ENCODE measurements around the gene CTU1. TPM values are rescaled to one million over a fixed set of nuclear protein-coding genes. Genes with fewer than 3 reads are reported as not detected.

CTU1 gene
- total RNA-seq, 2 donors from 2014 or later: 6.0 to 32.3 TPM

- no peak for TF ChIP-seq POLR2A (IDR thresholded peaks at IDR 0.05)
- no peak for TF ChIP-seq CTCF (IDR thresholded peaks at IDR 0.05)
- H3K4me1 ChIP-seq: peaks cover 6% of the 10 kb centered on the region
- DNase-seq (no peak), ATAC-seq (no peak)
- H3K4me3 ChIP-seq: no peak overlapping the region
- no peaks in the 10 kb centered on the region for H3K27me3 ChIP-seq
- H3K9me3 ChIP-seq: no peaks in the 10 kb centered on the region
- H3K36me3 ChIP-seq (replicated peaks in 1 of 2; ENCODE audit: insufficient read depth in 1 of 2, low read depth in 2 of 2): no peaks in the 10 kb centered on the region
- WGBS, 2 donors: 92 to 93% methylated on average over 6 of the region's 6 CpGs
- no peak overlapping the region for H3K27ac ChIP-seq
- intact Hi-C loops (cut with DNase I): no loop called here
Observed at GRCh38 chr19:51078731-51079130, 29.5 kb downstream of the CTU1 start.

- ATAC-seq (no peak), DNase-seq (no peak)
- H3K9me3 ChIP-seq: no peaks in the 10 kb centered on the region
- TF ChIP-seq POLR2A (IDR thresholded peaks at IDR 0.05): no peak
- TF ChIP-seq CTCF (IDR thresholded peaks at IDR 0.05): no peak
- intact Hi-C loops (cut with DNase I): no loop called here
- WGBS, 2 donors: 76 to 91% methylated on average over 4 to 6 of the region's 6 CpGs
- no peak overlapping the region for H3K27ac ChIP-seq
- H3K4me1 ChIP-seq: peaks cover 6% of the 10 kb centered on the region
- H3K27me3 ChIP-seq: no peaks in the 10 kb centered on the region
- H3K4me3 ChIP-seq: no peak overlapping the region
- no peaks in the 10 kb centered on the region for H3K36me3 ChIP-seq (replicated peaks in 1 of 2; ENCODE audit: insufficient read depth in 1 of 2, low read depth in 2 of 2)
Observed at GRCh38 chr19:51078104-51078503, 30.1 kb downstream of the CTU1 start.

GRCh38 chr19:51076631-51077213 is 31.5 kb downstream of the CTU1 start:
- H3K27ac ChIP-seq: no peak overlapping the region
- H3K27me3 ChIP-seq: no peaks in the 10 kb centered on the region
- H3K4me3 ChIP-seq: no peak overlapping the region
- no peaks in the 10 kb centered on the region for H3K9me3 ChIP-seq
- no peaks in the 10 kb centered on the region for H3K36me3 ChIP-seq (replicated peaks in 1 of 2; ENCODE audit: insufficient read depth in 1 of 2, low read depth in 2 of 2)
- ATAC-seq: no peak
- no peak for DNase-seq
- intact Hi-C loops (cut with DNase I): no loop called here
- H3K4me1 ChIP-seq: peaks cover 6% of the 10 kb centered on the region
- 78 to 79% methylated on average over 14 of the region's 14 CpGs for WGBS, 2 donors
- TF ChIP-seq POLR2A (IDR thresholded peaks at IDR 0.05): no peak
- no peak for TF ChIP-seq CTCF (IDR thresholded peaks at IDR 0.05)

- Histone ChIP-seq H3K27me3 (no peaks in the 10 kb centered on the region), H3K4me3 (no peak overlapping the region), H3K36me3 (replicated peaks in 1 of 2; ENCODE audit: insufficient read depth in 1 of 2, low read depth in 2 of 2) (no peaks in the 10 kb centered on the region), H3K9me3 (no peaks in the 10 kb centered on the region), H3K4me1 (peaks cover 9% of the 10 kb centered on the region), H3K27ac (no peak overlapping the region)
- ATAC-seq (no peak), DNase-seq (no peak)
- intact Hi-C loops (cut with DNase I): no loop called here
- WGBS, 2 donors: 85 to 88% methylated on average over 5 of the region's 5 CpGs
- TF ChIP-seq CTCF (IDR thresholded peaks at IDR 0.05): no peak
- TF ChIP-seq POLR2A (IDR thresholded peaks at IDR 0.05): no peak
Observed at GRCh38 chr19:51075998-51076397, 32.2 kb downstream of the CTU1 start.

GRCh38 chr19:51071095-51071405 is 37.2 kb downstream of the CTU1 start:
- WGBS, 2 donors: 16 to 24% methylated on average over 4 of the region's 4 CpGs
- intact Hi-C loops (cut with DNase I): no loop called here
- peaks cover 10% of the 10 kb centered on the region for H3K4me1 ChIP-seq
- no peak overlapping the region for H3K27ac ChIP-seq
- H3K4me3 ChIP-seq: no peak overlapping the region
- DNase-seq (no peak), ATAC-seq (no peak)
- H3K36me3 ChIP-seq (replicated peaks in 1 of 2; ENCODE audit: insufficient read depth in 1 of 2, low read depth in 2 of 2): no peaks in the 10 kb centered on the region
- H3K9me3 ChIP-seq: no peaks in the 10 kb centered on the region
- no peak for TF ChIP-seq POLR2A (IDR thresholded peaks at IDR 0.05)
- TF ChIP-seq CTCF (IDR thresholded peaks at IDR 0.05): no peak
- H3K27me3 ChIP-seq: no peaks in the 10 kb centered on the region

Measured in body of pancreas (tissue), 4 donors.